ENCODE results near the gene RFC5. TPM values are rescaled to one million over a fixed set of nuclear protein-coding genes. Genes with fewer than 3 reads are reported as not detected.
A peak's percentile ranks its signal among the peaks of the same experiment; 100 is the strongest.

The RFC5 gene, protein sequence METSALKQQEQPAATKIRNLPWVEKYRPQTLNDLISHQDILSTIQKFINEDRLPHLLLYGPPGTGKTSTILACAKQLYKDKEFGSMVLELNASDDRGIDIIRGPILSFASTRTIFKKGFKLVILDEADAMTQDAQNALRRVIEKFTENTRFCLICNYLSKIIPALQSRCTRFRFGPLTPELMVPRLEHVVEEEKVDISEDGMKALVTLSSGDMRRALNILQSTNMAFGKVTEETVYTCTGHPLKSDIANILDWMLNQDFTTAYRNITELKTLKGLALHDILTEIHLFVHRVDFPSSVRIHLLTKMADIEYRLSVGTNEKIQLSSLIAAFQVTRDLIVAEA
- 10 to 100 TPM in 3 of 5 experiments, 1 to 10 TPM in 2; 6.3 to 40.3 (median 15.6) TPM for total RNA-seq
- polyA plus RNA-seq, result 10 to 100 TPM; 19.0 to 20.5 TPM
- total RNA-seq, result 11.4 reads per million, percentile 38 among the genes with 10 or more reads in this experiment

DNA sequence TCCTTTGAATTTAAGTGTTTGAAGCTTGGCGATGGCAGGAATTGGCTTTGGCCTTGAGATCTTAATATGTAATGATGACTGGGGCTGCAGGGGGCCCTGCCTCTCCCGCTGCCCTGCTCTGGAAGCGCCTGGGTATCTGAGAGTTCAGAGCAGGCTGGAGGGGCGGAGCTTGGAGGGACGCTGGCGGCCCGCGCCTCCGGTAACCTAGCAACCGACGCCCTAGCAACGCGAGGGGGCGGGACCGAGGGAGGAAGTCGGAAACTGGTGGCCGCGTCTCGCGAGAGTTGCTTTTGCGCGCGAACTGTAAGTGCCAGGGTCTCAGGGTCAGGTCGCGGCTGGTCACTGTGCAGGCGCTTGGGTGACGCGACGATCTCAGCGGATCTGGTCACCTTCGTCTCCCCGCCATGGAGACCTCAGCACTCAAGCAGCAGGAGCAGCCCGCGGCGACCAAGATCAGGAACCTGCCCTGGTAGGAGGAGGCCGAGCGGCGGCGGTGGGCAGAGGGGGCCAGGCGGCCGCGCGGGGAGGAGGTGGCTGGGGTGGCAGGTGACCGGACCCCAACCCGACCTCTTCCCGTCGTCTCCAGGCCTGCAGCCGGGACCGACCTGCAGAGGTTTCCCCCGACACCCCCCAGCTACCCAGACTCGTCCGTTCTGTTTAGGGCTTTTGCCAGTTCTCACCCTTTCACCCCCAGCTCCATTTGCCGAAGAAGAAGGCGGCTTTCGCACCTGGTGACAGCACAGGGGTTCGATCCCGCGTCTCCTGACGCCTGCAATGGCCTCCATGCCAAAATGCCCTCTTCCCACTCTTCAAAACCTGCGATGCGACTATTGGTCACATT, at the start of gene RFC5:
Gene RFC5 (plus strand): TSS at position 280 of the 841 bp plus-strand sequence. CDS start 125 bp downstream, at position 405.
- intact Hi-C loops (cut with micrococcal nuclease), result loop anchor here (1.0 to 5.0 kb wide), 11 partner anchors 16 to 1651 kb away; partner anchors contain the start of genes FBXO21 (in 2 of the 2), PEBP1 (in 2 of the 2), KSR2 (in 1 of the 2) and RNFT2 (in 1 of the 2)
- H3K27ac Mint-ChIP-seq, result peak within 1 kb of the TSS; percentile 82 to 95 (median 92)

DNA sequence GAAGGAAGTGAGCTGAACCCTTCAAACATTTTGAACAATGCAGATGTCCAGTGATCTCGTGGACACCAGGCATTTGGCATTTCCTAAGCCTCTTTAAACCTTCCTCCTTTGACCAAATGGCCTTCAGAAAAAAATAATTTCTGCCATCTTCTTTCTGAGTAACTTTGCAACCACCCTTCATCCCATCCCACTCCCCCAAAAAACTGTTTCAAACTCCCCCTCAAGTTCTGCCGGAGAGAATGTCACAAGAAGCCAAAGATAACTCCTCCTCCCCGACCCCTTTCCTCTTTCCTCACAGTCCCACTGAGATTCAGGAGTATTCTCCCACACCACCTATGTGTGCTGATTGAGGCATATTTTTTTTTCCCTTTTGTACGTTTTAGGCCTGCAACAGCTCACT, 49.5 kb upstream of the RFC5 start:
- Histone ChIP-seq H3K27me3 (ENCODE audit: control insufficient read depth in 2 of 2, insufficient read depth in 2 of 2, low read length in 2 of 2) (no peaks in the 10 kb centered on the region), H3K4me3 (ENCODE audit: low read length) (no peak overlapping the region), H3K36me3 (ENCODE audit: control insufficient read depth in 2 of 3, insufficient read depth in 3 of 3, low read length in 3 of 3) (no peaks in the 10 kb centered on the region), H3K27ac (ENCODE audit: low read depth, low read length) (no peak overlapping the region), H3K4me1 (ENCODE audit: control insufficient read depth in 2 of 2, insufficient read depth in 2 of 2, low read length in 2 of 2) (no peaks in the 10 kb centered on the region), H3K9me3 (ENCODE audit: control insufficient read depth in 2 of 3, low read length in 3 of 3) (no peaks in the 10 kb centered on the region)
- ATAC-seq, result no peak
- Mint-ChIP-seq H3K4me1 (peaks cover 0 to 21% (median 10%) of the 10 kb centered on the region in 7 donors), H3K27ac (no peak overlapping the region), H3K4me3 (peak overlapping the region in 4 of 10 donors; percentile 33 to 86 (median 50)), H3K9me3 (peaks cover 4 to 24% (median 9%) of the 10 kb centered on the region in 11 donors), H3K27me3 (peaks cover 58 to 72% (median 62%) of the 10 kb centered on the region in 5 donors), H3K36me3 (peaks cover 0 to 12% (median 4%) of the 10 kb centered on the region in 5 donors)
- intact Hi-C loops (cut with micrococcal nuclease), result no loop called here
- POLR2A ChIA-PET, result no interaction called here
- CTCF ChIA-PET, result no interaction called here
- DNase-seq, result no peak

More for the DNA sequence above, at the start of gene RFC5:
- H3K4me3 Mint-ChIP-seq, result peak within 1 kb of the TSS; percentile 89 to 95 (median 92)
- Histone ChIP-seq H3K27me3 (ENCODE audit: control insufficient read depth in 2 of 2, insufficient read depth in 2 of 2, low read length in 2 of 2) (no peaks in the 10 kb centered on the region), H3K36me3 (ENCODE audit: control insufficient read depth in 2 of 3, insufficient read depth in 3 of 3, low read length in 3 of 3) (peaks cover 0 to 22% (median 0%) of the 10 kb centered on the region in 3 experiments), H3K4me1 (ENCODE audit: control insufficient read depth in 2 of 2, insufficient read depth in 2 of 2, low read length in 2 of 2) (peaks cover 10 to 13% of the 10 kb centered on the region in 2 donors), H3K27ac (ENCODE audit: low read depth, low read length) (peak within 1 kb of the TSS; percentile 69), H3K9me3 (ENCODE audit: control insufficient read depth in 2 of 3, low read length in 3 of 3) (no peaks in the 10 kb centered on the region), H3K4me3 (ENCODE audit: low read length) (peak within 1 kb of the TSS; percentile 80)
- ChIA-PET CTCF (interaction anchor here (0.6 to 1.4 kb wide), 2 partner anchors 45 to 1366 kb away, joined by 3 read pairs; no protein-coding TSS in a partner anchor), POLR2A (interaction anchor here (1.1 to 2.2 kb wide), 4 partner anchors 9 to 343 kb away, joined by 3 to 9 read pairs (median 4); partner anchors contain the start of gene WSB2)
- H3K9me3 Mint-ChIP-seq, result peaks cover 0 to 5% (median 0%) of the 10 kb centered on the region in 11 donors
- ATAC-seq, result peak; percentile 99
- peaks cover 0 to 7% (median 0%) of the 10 kb centered on the region in 5 donors for H3K27me3 Mint-ChIP-seq
- H3K4me1 Mint-ChIP-seq, result peaks cover 11 to 29% (median 18%) of the 10 kb centered on the region in 7 donors
- DNase-seq, result peak; percentile 93 to 98 (median 97)
- peaks cover 0 to 21% (median 5%) of the 10 kb centered on the region in 5 donors for H3K36me3 Mint-ChIP-seq

DNA sequence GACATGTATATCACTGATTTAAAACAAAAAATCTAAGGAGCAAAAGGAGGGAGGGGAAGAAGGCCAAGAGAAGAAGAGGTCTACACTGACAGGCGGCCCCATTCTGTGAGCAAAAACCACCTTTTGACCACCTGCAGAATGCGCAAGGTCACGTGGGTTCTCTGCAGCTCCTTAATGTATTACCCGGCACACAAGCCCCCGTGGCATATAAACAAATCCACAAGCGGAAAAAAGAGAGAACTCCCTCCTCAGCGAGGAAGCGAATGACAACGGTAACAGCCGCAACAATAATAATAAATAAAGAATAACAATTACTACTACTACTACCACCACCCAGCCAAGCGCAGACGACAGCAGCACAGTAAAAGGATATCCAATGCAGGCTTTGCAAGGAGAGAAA, 49.0 kb upstream of the RFC5 start:
- CTCF ChIA-PET, result no interaction called here
- Mint-ChIP-seq H3K36me3 (peaks cover 0 to 13% (median 5%) of the 10 kb centered on the region in 5 donors), H3K27me3 (peaks cover 57 to 74% (median 60%) of the 10 kb centered on the region in 5 donors)

DNA sequence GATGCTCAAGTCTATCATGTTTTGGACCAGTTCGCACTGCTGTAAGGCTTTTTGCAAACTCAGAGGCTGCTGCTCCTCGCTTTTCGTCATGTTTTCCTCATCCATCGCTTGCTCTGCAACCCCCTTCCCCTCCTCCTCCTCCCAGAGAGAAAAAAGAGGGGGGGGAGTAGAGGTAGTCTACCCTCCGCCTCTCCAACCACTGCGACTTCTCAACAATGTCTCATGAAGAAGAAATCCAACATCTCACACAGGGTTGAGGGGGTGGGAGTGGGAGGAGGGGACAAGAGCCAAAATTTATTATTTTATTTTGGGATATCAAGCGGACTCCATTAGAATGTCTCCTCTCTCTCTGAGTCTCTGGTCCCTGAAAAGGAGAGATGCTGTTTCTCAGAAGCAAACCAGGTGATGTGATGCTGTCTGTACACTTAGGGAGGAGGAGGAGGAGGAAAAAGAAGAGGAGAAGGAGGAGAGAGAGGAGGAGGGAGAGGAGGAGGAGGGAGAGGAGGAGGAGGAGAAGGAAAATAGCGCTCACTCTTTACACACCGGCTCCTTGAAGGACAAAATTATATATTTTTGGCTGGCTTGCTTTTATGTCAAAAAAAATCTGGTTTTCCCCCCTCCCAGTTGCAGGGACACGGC, 48.2 kb upstream of the RFC5 start:
- H3K4me1 ChIP-seq (ENCODE audit: control insufficient read depth in 2 of 2, insufficient read depth in 2 of 2, low read length in 2 of 2), result no peaks in the 10 kb centered on the region
- ChIA-PET CTCF (no interaction called here), POLR2A (no interaction called here)
- H3K9me3 Mint-ChIP-seq, result peaks cover 4 to 36% (median 13%) of the 10 kb centered on the region in 11 donors
- H3K27ac ChIP-seq (ENCODE audit: low read depth, low read length), result no peak overlapping the region
- H3K27ac Mint-ChIP-seq, result no peak overlapping the region
- no peaks in the 10 kb centered on the region for H3K27me3 ChIP-seq (ENCODE audit: control insufficient read depth in 2 of 2, insufficient read depth in 2 of 2, low read length in 2 of 2)
- ATAC-seq, result no peak
- H3K4me3 ChIP-seq (ENCODE audit: low read length), result no peak overlapping the region
- peaks cover 0 to 21% (median 10%) of the 10 kb centered on the region in 7 donors for H3K4me1 Mint-ChIP-seq
- no peaks in the 10 kb centered on the region for H3K36me3 ChIP-seq (ENCODE audit: control insufficient read depth in 2 of 3, insufficient read depth in 3 of 3, low read length in 3 of 3)
- intact Hi-C loops (cut with micrococcal nuclease), result loop anchor here in 1 of 2 donors (2.0 kb wide), 1 partner anchor 49 kb away; the partner anchor contains the start of gene RFC5
- H3K4me3 Mint-ChIP-seq, result peak overlapping the region in 9 of 10 donors; percentile 32 to 90 (median 72)
- H3K9me3 ChIP-seq (ENCODE audit: control insufficient read depth in 2 of 3, low read length in 3 of 3), result no peaks in the 10 kb centered on the region
- peaks cover 0 to 18% (median 9%) of the 10 kb centered on the region in 5 donors for H3K36me3 Mint-ChIP-seq
- H3K27me3 Mint-ChIP-seq, result peaks cover 57 to 74% (median 63%) of the 10 kb centered on the region in 5 donors
- DNase-seq, result no peak

More for the DNA sequence above, 49.0 kb upstream of the RFC5 start:
- peak overlapping the region in 7 of 10 donors; percentile 32 to 86 (median 42) for H3K4me3 Mint-ChIP-seq
- no peak for ATAC-seq
- no peak overlapping the region for H3K27ac ChIP-seq (ENCODE audit: low read depth, low read length)
- H3K36me3 ChIP-seq (ENCODE audit: control insufficient read depth in 2 of 3, insufficient read depth in 3 of 3, low read length in 3 of 3), result no peaks in the 10 kb centered on the region
- H3K27me3 ChIP-seq (ENCODE audit: control insufficient read depth in 2 of 2, insufficient read depth in 2 of 2, low read length in 2 of 2), result no peaks in the 10 kb centered on the region
- no peak overlapping the region for H3K27ac Mint-ChIP-seq
- no peak overlapping the region for H3K4me3 ChIP-seq (ENCODE audit: low read length)
- no peak for DNase-seq
- peaks cover 0 to 21% (median 10%) of the 10 kb centered on the region in 7 donors for H3K4me1 Mint-ChIP-seq
- peaks cover 4 to 29% (median 13%) of the 10 kb centered on the region in 11 donors for H3K9me3 Mint-ChIP-seq
- H3K4me1 ChIP-seq (ENCODE audit: control insufficient read depth in 2 of 2, insufficient read depth in 2 of 2, low read length in 2 of 2), result no peaks in the 10 kb centered on the region
- intact Hi-C loops (cut with micrococcal nuclease), result no loop called here
- no peaks in the 10 kb centered on the region for H3K9me3 ChIP-seq (ENCODE audit: control insufficient read depth in 2 of 3, low read length in 3 of 3)
- POLR2A ChIA-PET, result no interaction called here

DNA sequence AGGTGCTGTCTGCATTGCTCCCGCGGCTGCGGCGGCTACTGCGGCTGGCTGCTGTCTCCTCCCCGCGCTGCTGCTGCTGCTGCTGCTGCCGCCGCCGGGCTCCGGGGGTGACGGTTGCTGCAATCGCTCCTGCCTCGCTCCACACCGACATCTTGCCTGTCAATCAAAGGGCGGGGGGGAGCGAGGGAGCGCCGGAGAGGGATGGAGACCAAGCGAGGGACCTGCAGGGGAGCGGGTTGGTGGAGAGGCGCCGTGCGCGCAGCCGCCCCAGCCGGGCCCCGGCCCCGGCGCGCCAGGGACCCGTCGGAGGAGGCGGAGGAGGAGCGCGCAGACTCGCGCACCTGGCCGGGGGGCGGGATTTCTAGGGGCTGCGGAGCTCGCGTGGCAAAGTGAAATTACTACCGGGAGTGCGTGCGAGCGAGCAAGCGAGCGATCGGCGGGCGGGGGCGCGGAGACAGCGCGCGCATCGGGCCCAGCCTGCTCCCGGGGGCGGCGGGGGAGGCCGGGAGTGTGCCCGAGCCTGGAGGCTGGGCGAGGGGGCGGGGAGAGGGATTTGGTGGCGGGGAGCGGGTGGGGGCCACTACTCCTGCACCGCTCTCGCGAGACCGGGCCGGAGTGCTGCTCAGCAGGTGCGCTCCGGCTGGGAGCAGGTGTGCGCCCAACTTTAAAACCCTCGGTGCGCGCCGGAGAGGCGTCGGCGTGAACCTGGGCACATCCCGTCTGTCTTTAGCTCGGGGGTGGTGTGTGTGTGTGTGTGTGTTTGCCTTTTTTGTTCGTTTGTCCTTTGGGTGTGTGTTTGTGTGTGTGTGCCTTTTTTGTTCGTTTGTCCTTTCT, 47.5 kb upstream of the RFC5 start, which contains the start of gene KSR2:
Gene KSR2 (minus strand): TSS at position 165 of the 834 bp plus-strand sequence. CDS start 735 bp downstream, outside the sequence.
- DNase-seq (peak in 8 of 9 donors; percentile 5 to 59 (median 16)), ATAC-seq (peak; percentile 68)
- peaks cover 0 to 21% (median 10%) of the 10 kb centered on the region in 7 donors for H3K4me1 Mint-ChIP-seq
- no peaks in the 10 kb centered on the region for H3K27me3 ChIP-seq (ENCODE audit: control insufficient read depth in 2 of 2, insufficient read depth in 2 of 2, low read length in 2 of 2)
- peaks cover 57 to 75% (median 65%) of the 10 kb centered on the region in 5 donors for H3K27me3 Mint-ChIP-seq
- peaks cover 0 to 20% (median 13%) of the 10 kb centered on the region in 5 donors for H3K36me3 Mint-ChIP-seq
- H3K9me3 Mint-ChIP-seq, result peaks cover 4 to 41% (median 13%) of the 10 kb centered on the region in 11 donors
- no peaks in the 10 kb centered on the region for H3K4me1 ChIP-seq (ENCODE audit: control insufficient read depth in 2 of 2, insufficient read depth in 2 of 2, low read length in 2 of 2)
- POLR2A ChIA-PET, result no interaction called here
- H3K36me3 ChIP-seq (ENCODE audit: control insufficient read depth in 2 of 3, insufficient read depth in 3 of 3, low read length in 3 of 3), result no peaks in the 10 kb centered on the region
- H3K9me3 ChIP-seq (ENCODE audit: control insufficient read depth in 2 of 3, low read length in 3 of 3), result no peaks in the 10 kb centered on the region
- H3K27ac Mint-ChIP-seq, result peak within 1 kb of the TSS in 1 of 9 donors; percentile 31
- CTCF ChIA-PET, result no interaction called here
- intact Hi-C loops (cut with micrococcal nuclease), result loop anchor here in 1 of 2 donors (2.0 kb wide), 1 partner anchor 48 kb away; the partner anchor contains the start of gene RFC5
- H3K4me3 Mint-ChIP-seq, result peak within 1 kb of the TSS; percentile 72 to 90 (median 82)
- no peak within 1 kb of the TSS for H3K27ac ChIP-seq (ENCODE audit: low read depth, low read length)
- H3K4me3 ChIP-seq (ENCODE audit: low read length), result no peak within 1 kb of the TSS
